ENCODE data around the gene TMEM62. TPM values are rescaled to one million over a fixed set of nuclear protein-coding genes. Genes with fewer than 3 reads are reported as not detected.
"Not testable (repeated sequence)": the region's sequence is repeated elsewhere in the genome, so short reads cannot be mapped to it uniquely, and the experiment has no call there.

Gene TMEM62
- total and polyA plus RNA-seq, 2 experiments from 2014 or later = 6.5 to 11.2 TPM

- H3K4me3 ChIP-seq = no peak overlapping the region
- H3K27ac ChIP-seq = no peak overlapping the region
- peak; percentile 59 for DNase-seq
- H3K4me2 ChIP-seq (ENCODE audit: unreplicated experiment) = no peak overlapping the region
- no peaks in the 10 kb centered on the region for H3F3A ChIP-seq (ENCODE audit: insufficient read depth)
- H3K9me2 ChIP-seq (ENCODE audit: insufficient read depth) = no peaks in the 10 kb centered on the region
- H3K9me3 ChIP-seq (ENCODE audit: low read depth) = no peaks in the 10 kb centered on the region
- TF ChIP-seq EZH2 (IDR thresholded peaks at IDR 0.05; ENCODE audit: insufficient read depth, poor library complexity, severe bottlenecking) = no peak
- no peak for TF ChIP-seq EZH2phosphoT487 (IDR thresholded peaks at IDR 0.05; ENCODE audit: insufficient read depth, low read depth)
- 55 to 58% methylated on average over 2 of the region's 2 CpGs for WGBS, 2 experiments (ENCODE audit: low coverage in 1 of 2, low lambda C conversion rate in 2 of 2, missing lambda C conversion rate in 2 of 2)
- peaks cover 4% of the 10 kb centered on the region; the same call in 1 of the 2 replicates for H3K4me1 ChIP-seq (ENCODE audit: insufficient read depth)
- H2AFZ ChIP-seq = no peak overlapping the region
- in situ Hi-C loops (cut with MboI) = no loop called here
- no peaks in the 10 kb centered on the region for H3K79me2 ChIP-seq (ENCODE audit: insufficient read depth)
- H4K20me1 ChIP-seq (ENCODE audit: insufficient read depth) = no peaks in the 10 kb centered on the region
- no peak overlapping the region for H3K9ac ChIP-seq
- H3K36me3 ChIP-seq (ENCODE audit: low read depth) = peaks cover 18% of the 10 kb centered on the region; the same call in 1 of the 2 replicates
- H3K27me3 ChIP-seq (replicated peaks; ENCODE audit: insufficient read depth) = no peaks in the 10 kb centered on the region
Measured at GRCh38 chr15:43168192-43169107, 35.1 kb downstream of the TMEM62 start.

DNA sequence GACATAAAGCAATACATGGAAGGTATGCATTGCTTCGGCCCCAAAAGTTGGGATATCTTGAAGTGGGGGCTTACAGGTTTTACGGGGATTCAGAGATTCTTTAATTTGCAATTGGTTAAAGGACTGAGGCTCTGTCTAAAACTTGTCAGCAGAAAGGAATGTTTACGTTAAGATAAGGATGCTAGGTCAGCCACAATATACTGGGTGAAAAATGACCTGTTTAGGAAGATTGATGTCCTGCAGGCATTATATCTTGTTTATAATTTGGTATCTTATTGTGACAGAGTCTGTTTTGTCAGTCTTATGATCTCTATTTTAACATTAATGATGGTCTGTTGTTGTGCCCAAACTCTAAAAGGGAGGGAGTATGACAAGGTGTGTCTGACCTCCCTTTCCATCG is 36.5 kb downstream of the TMEM62 start:
- Histone ChIP-seq H3K4me1 (ENCODE audit: insufficient read depth) (peaks cover 4% of the 10 kb centered on the region; the same call in 1 of the 2 replicates), H3K9me3 (ENCODE audit: low read depth) (no peaks in the 10 kb centered on the region), H3K9me2 (ENCODE audit: insufficient read depth) (no peaks in the 10 kb centered on the region), H3K4me2 (ENCODE audit: unreplicated experiment) (no peak overlapping the region), H3K9ac (no peak overlapping the region), H3K27me3 (replicated peaks; ENCODE audit: insufficient read depth) (no peaks in the 10 kb centered on the region), H2AFZ (no peak overlapping the region), H3F3A (ENCODE audit: insufficient read depth) (no peaks in the 10 kb centered on the region), H3K79me2 (ENCODE audit: insufficient read depth) (no peaks in the 10 kb centered on the region), H4K20me1 (ENCODE audit: insufficient read depth) (no peaks in the 10 kb centered on the region), H3K27ac (no peak overlapping the region), H3K36me3 (ENCODE audit: low read depth) (peaks cover 18% of the 10 kb centered on the region; the same call in 1 of the 2 replicates), H3K4me3 (no peak overlapping the region)
- 95% methylated on average over 4 of the region's 4 CpGs for WGBS, 2 experiments (ENCODE audit: low coverage in 1 of 2, low lambda C conversion rate in 2 of 2, missing lambda C conversion rate in 2 of 2)
- no peak for DNase-seq
- TF ChIP-seq EZH2 (IDR thresholded peaks at IDR 0.05; ENCODE audit: insufficient read depth, poor library complexity, severe bottlenecking) (no peak), EZH2phosphoT487 (IDR thresholded peaks at IDR 0.05; ENCODE audit: insufficient read depth, low read depth) (no peak)
- in situ Hi-C loops (cut with MboI) = no loop called here

GRCh38 chr15:43175656-43176309 is 42.4 kb downstream of the TMEM62 start:
- H3K4me1 ChIP-seq (ENCODE audit: insufficient read depth); H3K4me2 ChIP-seq (ENCODE audit: unreplicated experiment); in situ Hi-C loops (cut with MboI); H2AFZ ChIP-seq; DNase-seq; H3F3A ChIP-seq (ENCODE audit: insufficient read depth); H3K27ac ChIP-seq; H3K4me3 ChIP-seq; H3K9me2 ChIP-seq (ENCODE audit: insufficient read depth); H3K9me3 ChIP-seq (ENCODE audit: low read depth); H3K27me3 ChIP-seq (replicated peaks; ENCODE audit: insufficient read depth); H3K9ac ChIP-seq; H3K79me2 ChIP-seq (ENCODE audit: insufficient read depth); H4K20me1 ChIP-seq (ENCODE audit: insufficient read depth): not testable (repeated sequence)
- 93 to 96% methylated on average over 20 to 25 of the region's 25 CpGs for WGBS, 2 experiments (ENCODE audit: low coverage in 1 of 2, low lambda C conversion rate in 2 of 2, missing lambda C conversion rate in 2 of 2)
- H3K36me3 ChIP-seq (ENCODE audit: low read depth) = peaks cover 11% of the 10 kb centered on the region

- WGBS, 2 experiments (ENCODE audit: low coverage in 1 of 2, low lambda C conversion rate in 2 of 2, missing lambda C conversion rate in 2 of 2) = 98 to 100% methylated on average over 2 of the region's 2 CpGs
- H4K20me1 ChIP-seq (ENCODE audit: insufficient read depth) = not testable (repeated sequence)
Measured at GRCh38 chr15:43177147-43177546, 43.8 kb downstream of the TMEM62 start.

More at GRCh38 chr15:43177147-43177546, 43.8 kb downstream of the TMEM62 start:
- H3K79me2 ChIP-seq (ENCODE audit: insufficient read depth); H3K36me3 ChIP-seq (ENCODE audit: low read depth); H3K4me2 ChIP-seq (ENCODE audit: unreplicated experiment); DNase-seq; H3K9ac ChIP-seq; H2AFZ ChIP-seq; H3K9me2 ChIP-seq (ENCODE audit: insufficient read depth); H3F3A ChIP-seq (ENCODE audit: insufficient read depth); H3K4me3 ChIP-seq; in situ Hi-C loops (cut with MboI); H3K27ac ChIP-seq; H3K9me3 ChIP-seq (ENCODE audit: low read depth); H3K4me1 ChIP-seq (ENCODE audit: insufficient read depth); H3K27me3 ChIP-seq (replicated peaks; ENCODE audit: insufficient read depth): not testable (repeated sequence)

Data from GM23248 (cell line).